ENCODE data around the gene FADS2.

DNA sequence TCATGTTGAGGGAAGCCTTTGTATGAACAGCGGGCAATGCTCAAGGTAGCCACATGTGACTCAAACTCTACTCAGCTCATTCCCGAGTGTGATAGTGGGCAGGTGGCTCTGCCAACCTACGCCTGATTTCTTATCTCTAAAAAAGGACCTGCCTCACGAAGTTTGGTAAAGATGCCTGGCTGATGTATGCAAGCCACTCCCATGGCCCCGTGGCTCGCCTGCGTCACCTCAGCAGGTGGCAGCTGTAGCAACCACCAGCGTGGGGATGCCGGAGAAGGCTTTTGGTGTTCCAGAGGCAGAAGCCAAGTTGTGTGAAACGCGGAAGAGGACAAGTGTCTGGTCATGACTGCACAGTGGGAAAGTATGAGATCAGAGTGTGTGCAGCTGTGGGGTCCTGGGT is 5.4 kb downstream of the FADS2 start:
- TF ChIP-seq POLR2A (IDR thresholded peaks at IDR 0.05) (no peak), CTCF (IDR thresholded peaks at IDR 0.05) (no peak)
